K562 (cell line): ENCODE measurements around the gene UBE2L3. TPM values are rescaled to one million over a fixed set of nuclear protein-coding genes. Genes with fewer than 3 reads are reported as not detected.

ENCODE experiments used
- CBFA2T3 ChIP-seq: fragments of 450-650 bp; IDR thresholded peaks from 2 replicates; pipeline ENCODE4 v1.6.1; 2017
- CREB3 ChIP-seq: fragments of 450-650 bp; conservative IDR thresholded peaks from 2 replicates; pipeline ENCODE4 v1.6.1; 2016; ENCODE audit warnings: missing genetic modification characterization, low read depth, mild to moderate bottlenecking, missing compliant biosample characterization, moderate library complexity
- DPF2 ChIP-seq: fragments of 450-650 bp; IDR thresholded peaks from 2 replicates; pipeline ENCODE4 v1.6.1; 2016
- HNRNPL ChIP-seq: fragments of 200-400 bp; formaldehyde crosslinking; IDR thresholded peaks from 2 replicates; pipeline ENCODE4 v1.6.1; 2017; ENCODE audit warnings: low read depth, mild to moderate bottlenecking, low read length
- IRF1 ChIP-seq: sonication (generic); formaldehyde crosslinking; IDR thresholded peaks from 2 replicates; pipeline ENCODE4 v1.8.0; 2022; ENCODE audit warnings: missing genetic modification reagents, mild to moderate bottlenecking, borderline replicate concordance
- MTA1 ChIP-seq: fragments of 450-650 bp; IDR thresholded peaks from 2 replicates; pipeline ENCODE4 v1.6.1; 2017; ENCODE audit warnings: borderline replicate concordance
- PKNOX1 ChIP-seq: fragments of 450-650 bp; IDR thresholded peaks from 2 replicates; pipeline ENCODE4 v1.6.1; 2016
- THRAP3 ChIP-seq: fragments of 450-650 bp; IDR thresholded peaks from 2 replicates; pipeline ENCODE4 v1.6.1; 2016; ENCODE audit warnings: mild to moderate bottlenecking, inconsistent platforms, borderline replicate concordance
- USF1 ChIP-seq: sonication (generic); formaldehyde crosslinking; IDR thresholded peaks from 2 replicates; pipeline ENCODE4 v1.9.0; 2022; ENCODE audit warnings: mild to moderate bottlenecking, missing genetic modification reagents
- USF2 ChIP-seq: sonication (generic); formaldehyde crosslinking; IDR thresholded peaks from 2 replicates; pipeline ENCODE4 v1.5.0; 2020; ENCODE audit warnings: missing genetic modification reagents
- ZBTB11 ChIP-seq, 3 experiments: fragments of 200-800 bp in 1 of 3; fragments of 250-450 bp in 1 of 3; fragments of 450-650 bp in 1 of 3; sonication (Bioruptor Pico) in 1 of 3; sonication (Bioruptor generic) in 1 of 3; formaldehyde crosslinking in 1 of 3; IDR thresholded peaks; 2 replicates each; pipeline versions ENCODE4 v1.6.1 to v1.8.0; 2016 to 2022; ENCODE audit warnings: mild to moderate bottlenecking in 2 of 3, missing genetic modification characterization in 2 of 3, missing compliant biosample characterization in 1 of 3, moderate library complexity in 1 of 3
- ZBTB26 ChIP-seq: fragments of 450-650 bp; formaldehyde crosslinking; IDR thresholded peaks from 2 replicates; pipeline ENCODE4 v1.4.0; 2022; ENCODE audit warnings: missing genetic modification characterization
- ZBTB43 ChIP-seq: sonication (generic); formaldehyde crosslinking; IDR thresholded peaks from 2 replicates; pipeline ENCODE4 v1.8.0; 2023; ENCODE audit warnings: mild to moderate bottlenecking, missing genetic modification reagents
- ZNF146 ChIP-seq: IDR thresholded peaks from one replicate; pipeline ENCODE4 v1.6.1; 2018; ENCODE audit warnings: missing compliant biosample characterization; ENCODE audit not compliant: unreplicated experiment
- polyA plus RNA-seq, 8 experiments: library from polyadenylated mRNA; depleted of rRNA in 4 of 8; stranded (reverse) in 5 of 8; unstranded in 3 of 8; fragments of >200 nt; fragmentation: Nextera tagmentation in 2 of 8; fragmentation: Illumina TruSeq in 1 of 8; extraction: Ambion mirVana in 2 of 8; extraction: Trizol in 1 of 8; gene quantifications; 2 replicates each; pipeline versions ENCODE4 v1.2.1 to v1.2.3, GENCODE V29; 2011 to 2014; ENCODE audit warnings: inconsistent platforms in 1 of 8, missing spikeins in 1 of 8
- total RNA-seq, 7 experiments: library from RNA; depleted of rRNA in 6 of 7; stranded (reverse); fragments of >200 nt in 6 of 7; fragmentation: Illumina TruSeq in 2 of 7; extraction: Trizol in 2 of 7; gene quantifications; 2 replicates each; pipeline versions ENCODE4 v1.2.1 to v1.2.3, GENCODE V29; 2011 to 2021; ENCODE audit warnings: low replicate concordance in 1 of 7

UBE2L3 gene
- total and polyA plus RNA-seq, 9 of the 15 experiments (the other 6 are each of a cell fraction or from before 2014, with no cell fraction given): 215 to 625 (median 285) TPM

- TF ChIP-seq IRF1 (no peak), ZBTB26 (CRISPR knock-in tag) (0 out of 2 replicates have a peak, but pooled peaks have one; percentile 52), ZBTB43 (CRISPR knock-in tag) (no peak), HNRNPL (no peak), USF2 (CRISPR knock-in tag) (peak; percentile 25; the same call in 1 of the 2 replicates), ZNF146 (CRISPR knock-in tag) (no peak), ZBTB11 (CRISPR knock-in tag; IDR thresholded peaks at IDR 0.05) (no peak; a peak in 1 of 6 replicates), MTA1 (no peak), DPF2 (no peak), USF1 (no peak), PKNOX1 (no peak), CREB3 (no peak), CBFA2T3 (no peak), THRAP3 (no peak)
These were observed 15.6 kb downstream of the UBE2L3 start (continued) for GRCh38 chr22:21582801-21583740.
